IMR-90 (cell line): ENCODE measurements around the gene CPN1. TPM values are rescaled to one million over a fixed set of nuclear protein-coding genes. Genes with fewer than 3 reads are reported as not detected.

Source experiments
- ATAC-seq: fragments of 200-7000 bp; cut with Tn5 transposase; 2 replicates; pipeline ENCODE4 v1.9.1; 2020; ENCODE audit warnings: low read depth, mild to moderate bottlenecking, moderate library complexity
- BruUV-seq: library from RNA; stranded (reverse); fragments of 400-500 nt; replicated peaks from 2 replicates; lab custom pipeline; 2021; lab: Mats Ljungman, UMichigan
- CTCF ChIA-PET: fragments of 300-600 bp; formaldehyde crosslinking; extraction: SDS; loops from one replicate; lab custom pipeline; 2021; ENCODE audit warnings: antibody characterized with exemption; lab: Yijun Ruan, JAX
- POLR2A ChIA-PET: fragments of 300-600 bp; sonication (Branson Sonifier 250); formaldehyde crosslinking; loops from one replicate; lab custom pipeline; 2022; ENCODE audit warnings: antibody characterized with exemption; ENCODE audit not compliant: unreplicated experiment; lab: Charles Lee
- DNase-seq: peaks from one replicate; pipeline ENCODE4 v3.0.0; 2013
- H2AFZ ChIP-seq: replicated peaks from 2 replicates; pipeline ENCODE3; 2013; ENCODE audit warnings: low read length, mild to moderate bottlenecking; ENCODE audit not compliant: poor library complexity
- H2AK5ac ChIP-seq: 2 replicates; pipeline ENCODE4 v1.6.1; 2013; ENCODE audit warnings: low read depth, low read length, inconsistent platforms
- H2AK9ac ChIP-seq: replicated peaks from 2 replicates; pipeline ENCODE3; 2013; ENCODE audit warnings: mild to moderate bottlenecking, low read depth, low read length, moderate library complexity; ENCODE audit not compliant: poor library complexity
- H2BK120ac ChIP-seq: 2 replicates; pipeline ENCODE4 v1.6.1; 2013; ENCODE audit warnings: low read depth, low read length, inconsistent platforms
- H2BK15ac ChIP-seq: 3 replicates; pipeline ENCODE4 v1.6.1; 2013; ENCODE audit warnings: low read depth, low read length, inconsistent platforms
- H2BK20ac ChIP-seq: 2 replicates; pipeline ENCODE4 v1.6.1; 2013; ENCODE audit warnings: low read depth, mild to moderate bottlenecking, inconsistent platforms, low read length, moderate library complexity
- H2BK5ac ChIP-seq: 2 replicates; pipeline ENCODE4 v1.6.1; 2013; ENCODE audit warnings: mild to moderate bottlenecking, low read depth, low read length, inconsistent platforms; ENCODE audit not compliant: poor library complexity, severe bottlenecking
- H3K14ac ChIP-seq: replicated peaks from 2 replicates; pipeline ENCODE4 v1.6.1; 2013; ENCODE audit warnings: low read depth, low read length, inconsistent platforms
- H3K18ac ChIP-seq: 2 replicates; pipeline ENCODE4 v1.6.1; 2013; ENCODE audit warnings: low read depth, low read length, control low read depth
- H3K23ac ChIP-seq: 2 replicates; pipeline ENCODE4 v1.6.1; 2013; ENCODE audit warnings: low read depth, low read length, inconsistent platforms
- H3K27ac ChIP-seq: 2 replicates; pipeline ENCODE4 v1.5.1; 2013; ENCODE audit warnings: mild to moderate bottlenecking, control low read depth, low read length; ENCODE audit not compliant: insufficient read depth
- H3K27me3 ChIP-seq: 2 replicates; pipeline ENCODE4 v1.6.1; 2013; ENCODE audit warnings: low read length; ENCODE audit not compliant: control insufficient read depth, insufficient read depth
- H3K36me3 ChIP-seq: 2 replicates; pipeline ENCODE4 v1.6.1; 2013; ENCODE audit warnings: low read length, mixed read lengths; ENCODE audit not compliant: control insufficient read depth, insufficient read depth
- H3K4ac ChIP-seq: 2 replicates; pipeline ENCODE4 v1.6.1; 2013; ENCODE audit warnings: low read depth, low read length, inconsistent platforms
- H3K4me1 ChIP-seq: 2 replicates; pipeline ENCODE4 v1.6.1; 2013; ENCODE audit warnings: low read length, mixed read lengths; ENCODE audit not compliant: control insufficient read depth, insufficient read depth
- H3K4me2 ChIP-seq: 2 replicates; pipeline ENCODE4 v1.6.1; 2013; ENCODE audit warnings: low read depth, mild to moderate bottlenecking, control low read depth, low read length, moderate library complexity
- H3K4me3 ChIP-seq: 2 replicates; pipeline ENCODE4 v1.5.1; 2013; ENCODE audit warnings: low read depth, mild to moderate bottlenecking, control low read depth, low read length, moderate library complexity; ENCODE audit not compliant: insufficient read depth
- H3K56ac ChIP-seq: 2 replicates; pipeline ENCODE4 v1.6.1; 2013; ENCODE audit warnings: low read length, inconsistent platforms; ENCODE audit not compliant: insufficient read depth; ENCODE audit errors: extremely low read depth
- H3K79me1 ChIP-seq, 2 experiments: 2 replicates each; pipeline ENCODE4 v1.6.1; 2013; ENCODE audit warnings: low read length in 2 of 2, inconsistent platforms in 1 of 2, low read depth in 1 of 2
- H3K9ac ChIP-seq: 2 replicates; pipeline ENCODE4 v1.6.1; 2013; ENCODE audit warnings: low read depth, low read length, control low read depth
- H3K9me1 ChIP-seq: 2 replicates; pipeline ENCODE4 v1.6.1; 2013; ENCODE audit warnings: low read length, inconsistent platforms; ENCODE audit not compliant: insufficient read depth
- H3K9me3 ChIP-seq: 2 replicates; pipeline ENCODE4 v1.6.1; 2013; ENCODE audit warnings: low read length; ENCODE audit not compliant: control insufficient read depth, insufficient read depth
- H4K20me1 ChIP-seq: 2 replicates; pipeline ENCODE4 v1.6.1; 2013; ENCODE audit warnings: low read length, inconsistent platforms; ENCODE audit not compliant: insufficient read depth
- H4K5ac ChIP-seq: 2 replicates; pipeline ENCODE4 v1.6.1; 2013; ENCODE audit warnings: mild to moderate bottlenecking, low read depth, low read length, control low read depth
- H4K8ac ChIP-seq, 2 experiments: 2 replicates each; pipeline ENCODE4 v1.6.1; 2013; ENCODE audit warnings: low read depth in 2 of 2, low read length in 2 of 2, control low read depth in 1 of 2, inconsistent platforms in 1 of 2
- H4K91ac ChIP-seq: 2 replicates; pipeline ENCODE4 v1.6.1; 2013; ENCODE audit warnings: low read depth, low read length, inconsistent platforms; ENCODE audit not compliant: insufficient read depth
- BHLHE40 ChIP-seq: fragments of 150-350 bp; IDR thresholded peaks from 2 replicates; pipeline ENCODE4 v1.6.1; 2016; ENCODE audit warnings: mild to moderate bottlenecking, low read depth, low read length
- CEBPB ChIP-seq: IDR thresholded peaks from 2 replicates; pipeline ENCODE4 v1.6.1; 2012; ENCODE audit warnings: low read depth, low read length, improper control_type of control experiment
- MAFK ChIP-seq: IDR thresholded peaks from 2 replicates; pipeline ENCODE4 v1.6.1; 2012; ENCODE audit warnings: low read depth, low read length, improper control_type of control experiment
- NFE2L2 ChIP-seq: fragments of 150-350 bp; IDR thresholded peaks from 2 replicates; pipeline ENCODE4 v1.6.1; 2016; ENCODE audit warnings: low read depth, mild to moderate bottlenecking, low read length
- POLR2A ChIP-seq: IDR thresholded peaks from 2 replicates; pipeline ENCODE4 v1.6.1; 2012; ENCODE audit warnings: mild to moderate bottlenecking, low read depth, low read length
- RAD21 ChIP-seq: IDR thresholded peaks from 2 replicates; pipeline ENCODE4 v1.6.1; 2012; ENCODE audit warnings: low read length, improper control_type of control experiment
- WGBS, 2 experiments: methylation state at CpG; one replicate each; pipeline versions ENCODE4 v1.1.5 to v1.1.7; 2013; ENCODE audit warnings: missing lambda C conversion rate in 2 of 2; ENCODE audit not compliant: insufficient read length in 1 of 2; ENCODE audit errors: extremely low coverage in 2 of 2; 5-methylcytosine and 5-hydroxymethylcytosine counted together
- dilution Hi-C: fragments of 300-500 bp; cut with HindIII; formaldehyde crosslinking; loops from one replicate; pipeline ENCODE4 v1.14.3; 2018; ENCODE audit warnings: low sequenced_read_pairs; ENCODE audit not compliant: unreplicated experiment
- in situ Hi-C: fragments of 300-500 bp; cut with MboI; formaldehyde crosslinking; loops from 3 replicates; pipeline ENCODE4 v1.14.3; 2019; ENCODE audit warnings: low sequenced_read_pairs, inconsistent platforms, mixed read lengths
- intact Hi-C: fragments of 100-400 bp; cut with micrococcal nuclease; formaldehyde crosslinking; loops from 2 replicates; pipeline ENCODE4 v1.10.0; 2022
- polyA plus RNA-seq, 3 experiments: library from polyadenylated mRNA; depleted of rRNA; stranded (reverse); fragments of >200 nt; gene quantifications; 2 replicates each; pipeline ENCODE4 v1.2.3, GENCODE V29; 2012; ENCODE audit warnings: low replicate concordance in 1 of 3
- total RNA-seq: library from RNA; depleted of rRNA; stranded (reverse); fragments of >200 nt; gene quantifications from 2 replicates; pipeline ENCODE4 v1.2.3, GENCODE V29; 2012
- TF ChIP-seq, protein P1 (sequence below): fragments of 150-350 bp; IDR thresholded peaks from 2 replicates; pipeline ENCODE4 v1.6.1; 2016; ENCODE audit warnings: low read depth, mild to moderate bottlenecking, low read length, moderate library complexity, borderline replicate concordance
- TF ChIP-seq, protein P2 (sequence below): conservative IDR thresholded peaks from 2 replicates; pipeline ENCODE4 v1.5.1; 2012; ENCODE audit warnings: mild to moderate bottlenecking, low read depth, low read length, improper control_type of control experiment

The CPN1 gene
- total and polyA plus RNA-seq, 2 of the 4 experiments (the other 2 are of a cell fraction): not detected

DNA sequence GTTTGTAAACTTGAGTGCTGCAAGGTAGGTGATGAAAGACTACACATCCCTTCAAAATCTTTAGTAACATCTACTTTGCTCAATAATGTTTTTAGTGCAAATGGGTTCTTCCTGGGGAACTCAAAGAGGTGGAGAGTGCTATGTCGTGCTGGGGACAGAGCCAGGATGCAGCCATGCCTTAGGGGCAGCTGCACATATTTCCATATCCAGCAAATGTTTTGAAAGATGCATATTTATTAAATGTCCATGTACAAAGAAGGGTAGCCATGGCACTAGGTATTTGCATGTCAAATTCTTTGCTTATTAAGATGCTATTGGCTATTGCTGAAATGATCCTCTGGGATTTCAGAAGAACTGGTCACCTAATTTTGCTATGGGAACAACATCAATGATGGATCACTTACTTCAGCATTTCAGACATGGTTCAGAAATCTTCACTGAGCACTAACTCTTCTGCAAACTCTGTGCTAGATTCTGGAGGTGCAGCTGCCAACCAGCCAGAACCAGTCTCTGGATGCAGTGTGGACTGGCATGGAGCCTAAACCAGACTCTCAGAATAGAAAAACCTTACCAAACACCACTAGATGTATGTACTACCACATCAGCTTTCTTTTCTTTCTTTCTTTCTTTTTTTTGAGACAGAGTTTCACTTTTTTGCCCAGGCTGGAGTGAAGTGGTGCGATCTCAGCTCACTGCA, 40.2 kb downstream of the CPN1 start:
- no CpG with 5 or more reads among the region's 2 CpGs for WGBS, 2 experiments
- intact Hi-C loops: loop anchor here (10.0 kb wide), 1 partner anchor 307 kb away; the partner anchor contains the start of genes COX15 and CUTC
- no peak overlapping the region for H3K4me3 ChIP-seq

More for the DNA sequence above, 40.2 kb downstream of the CPN1 start:
- Histone ChIP-seq H3K23ac (no peak overlapping the region), H2BK15ac (no peak overlapping the region), H3K18ac (no peak overlapping the region), H4K91ac (no peak overlapping the region), H3K36me3 (no peaks in the 10 kb centered on the region), H2AFZ (no peak overlapping the region), H3K27ac (no peak overlapping the region), H3K4me2 (no peak overlapping the region), H3K9me1 (no peaks in the 10 kb centered on the region), H3K4ac (no peak overlapping the region), H3K9ac (no peak overlapping the region), H3K4me1 (peaks cover 4% of the 10 kb centered on the region), H3K79me1 (no peaks in the 10 kb centered on the region), H3K14ac (no peak overlapping the region), H4K5ac (no peak overlapping the region), H4K8ac (no peak overlapping the region), H3K9me3 (no peaks in the 10 kb centered on the region), H3K56ac (no peak overlapping the region), H2BK20ac (no peak overlapping the region), H2BK120ac (no peak overlapping the region), H2AK9ac (no peak overlapping the region), H2AK5ac (no peak overlapping the region), H2BK5ac (no peak overlapping the region), H4K20me1 (no peaks in the 10 kb centered on the region), H3K27me3 (no peaks in the 10 kb centered on the region)
- dilution Hi-C loops (no loop called here), in situ Hi-C loops (loop anchor here (10.0 kb wide), 1 partner anchor 77 kb away; no protein-coding TSS in a partner anchor)
- BruUV-seq: no TSS peak
- DNase-seq (no peak), ATAC-seq (no peak)
- no peak for TF ChIP-seq NFE2L2
- no peak for TF ChIP-seq BHLHE40
- TF ChIP-seq, protein P1, sequence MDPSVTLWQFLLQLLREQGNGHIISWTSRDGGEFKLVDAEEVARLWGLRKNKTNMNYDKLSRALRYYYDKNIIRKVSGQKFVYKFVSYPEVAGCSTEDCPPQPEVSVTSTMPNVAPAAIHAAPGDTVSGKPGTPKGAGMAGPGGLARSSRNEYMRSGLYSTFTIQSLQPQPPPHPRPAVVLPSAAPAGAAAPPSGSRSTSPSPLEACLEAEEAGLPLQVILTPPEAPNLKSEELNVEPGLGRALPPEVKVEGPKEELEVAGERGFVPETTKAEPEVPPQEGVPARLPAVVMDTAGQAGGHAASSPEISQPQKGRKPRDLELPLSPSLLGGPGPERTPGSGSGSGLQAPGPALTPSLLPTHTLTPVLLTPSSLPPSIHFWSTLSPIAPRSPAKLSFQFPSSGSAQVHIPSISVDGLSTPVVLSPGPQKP: no peak
- TF ChIP-seq, protein P2, sequence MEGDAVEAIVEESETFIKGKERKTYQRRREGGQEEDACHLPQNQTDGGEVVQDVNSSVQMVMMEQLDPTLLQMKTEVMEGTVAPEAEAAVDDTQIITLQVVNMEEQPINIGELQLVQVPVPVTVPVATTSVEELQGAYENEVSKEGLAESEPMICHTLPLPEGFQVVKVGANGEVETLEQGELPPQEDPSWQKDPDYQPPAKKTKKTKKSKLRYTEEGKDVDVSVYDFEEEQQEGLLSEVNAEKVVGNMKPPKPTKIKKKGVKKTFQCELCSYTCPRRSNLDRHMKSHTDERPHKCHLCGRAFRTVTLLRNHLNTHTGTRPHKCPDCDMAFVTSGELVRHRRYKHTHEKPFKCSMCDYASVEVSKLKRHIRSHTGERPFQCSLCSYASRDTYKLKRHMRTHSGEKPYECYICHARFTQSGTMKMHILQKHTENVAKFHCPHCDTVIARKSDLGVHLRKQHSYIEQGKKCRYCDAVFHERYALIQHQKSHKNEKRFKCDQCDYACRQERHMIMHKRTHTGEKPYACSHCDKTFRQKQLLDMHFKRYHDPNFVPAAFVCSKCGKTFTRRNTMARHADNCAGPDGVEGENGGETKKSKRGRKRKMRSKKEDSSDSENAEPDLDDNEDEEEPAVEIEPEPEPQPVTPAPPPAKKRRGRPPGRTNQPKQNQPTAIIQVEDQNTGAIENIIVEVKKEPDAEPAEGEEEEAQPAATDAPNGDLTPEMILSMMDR: no peak
- TF ChIP-seq CEBPB: no peak
- TF ChIP-seq POLR2A: no peak
- no peak for TF ChIP-seq RAD21
- TF ChIP-seq MAFK: no peak
- ChIA-PET POLR2A (no interaction called here), CTCF (no interaction called here)
